SK-N-SH (cell line): ENCODE results near the gene CFTR.

Source experiments
- CHD2 ChIP-seq: fragments of 150-350 bp; IDR thresholded peaks from 2 replicates; pipeline ENCODE4 v1.6.1; 2018; ENCODE audit warnings: low read length; ENCODE audit not compliant: partially characterized antibody
- CTCF ChIP-seq: fragments of 200-600 bp; sonication (generic); IDR thresholded peaks from 2 replicates; pipeline ENCODE4 v1.6.1; 2017; ENCODE audit warnings: antibody characterized with exemption, mild to moderate bottlenecking, moderate library complexity
- FOXM1 ChIP-seq: IDR thresholded peaks from 2 replicates; pipeline ENCODE4 v1.4.0; 2012; ENCODE audit warnings: low read depth, mild to moderate bottlenecking
- GATA2 ChIP-seq: sonication (generic); formaldehyde crosslinking; IDR thresholded peaks from 2 replicates; pipeline ENCODE4 v1.5.0; 2020; ENCODE audit warnings: mild to moderate bottlenecking, missing genetic modification reagents
- MAX ChIP-seq: IDR thresholded peaks from 2 replicates; pipeline ENCODE4 v1.4.0; 2012; ENCODE audit warnings: low read depth
- PBX3 ChIP-seq: IDR thresholded peaks from 2 replicates; pipeline ENCODE4; 2012
- POLR2AphosphoS5 ChIP-seq: IDR thresholded peaks from 2 replicates; pipeline ENCODE4 v1.6.1; 2012; ENCODE audit warnings: low read depth, low read length
- RAD21 ChIP-seq: IDR thresholded peaks from 2 replicates; pipeline ENCODE4 v1.6.1; 2012; ENCODE audit warnings: mild to moderate bottlenecking, low read length
- RFX5 ChIP-seq: IDR thresholded peaks from 2 replicates; pipeline ENCODE4 v1.6.1; 2012; ENCODE audit warnings: mild to moderate bottlenecking, improper control_type of control experiment, low read length
- SIN3A ChIP-seq: IDR thresholded peaks from 2 replicates; pipeline ENCODE4 v1.6.1; 2012; ENCODE audit warnings: low read depth, mild to moderate bottlenecking, low read length, moderate library complexity, borderline replicate concordance
- SMC3 ChIP-seq: IDR thresholded peaks from 2 replicates; pipeline ENCODE4 v1.6.1; 2012; ENCODE audit warnings: low read depth, low read length, improper control_type of control experiment
- TCF12 ChIP-seq: IDR thresholded peaks from 2 replicates; pipeline ENCODE4 v1.4.0; 2012
- TEAD4 ChIP-seq: IDR thresholded peaks from 2 replicates; pipeline ENCODE4 v1.4.0; 2012; ENCODE audit warnings: mild to moderate bottlenecking, borderline replicate concordance; ENCODE audit not compliant: insufficient read depth
- TF ChIP-seq, protein P1 (sequence below): fragments of 150-350 bp; IDR thresholded peaks from 2 replicates; pipeline ENCODE4 v1.6.1; 2017; ENCODE audit warnings: antibody characterized with exemption, low read length, low read depth, borderline replicate concordance

DNA sequence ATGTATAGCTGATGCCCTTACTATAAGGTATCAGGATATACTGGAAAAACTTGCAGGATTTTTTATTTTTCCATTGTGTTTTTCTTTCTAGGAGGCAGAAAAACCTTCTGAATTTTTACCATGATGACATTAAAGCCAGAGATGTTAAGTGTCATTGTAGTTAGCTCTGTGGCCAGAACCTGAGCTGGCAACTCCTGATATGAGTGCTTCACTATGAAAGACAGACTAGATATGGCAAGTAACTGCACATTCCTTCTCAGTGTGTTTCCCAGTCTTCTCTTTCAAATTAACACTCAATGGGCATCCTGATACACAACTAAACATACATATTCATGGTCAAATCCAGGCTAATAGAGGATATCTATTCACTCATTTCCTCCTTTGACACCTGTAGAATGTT is 227.3 kb downstream of the CFTR start:
- TF ChIP-seq CTCF, result no peak
- TF ChIP-seq MAX, result no peak
- TF ChIP-seq FOXM1, result no peak
- no peak for TF ChIP-seq PBX3
- TF ChIP-seq CHD2, result no peak
- TF ChIP-seq TCF12, result no peak
- TF ChIP-seq TEAD4, result no peak
- no peak for TF ChIP-seq GATA2 (CRISPR knock-in tag)
- TF ChIP-seq RAD21, result no peak
- TF ChIP-seq, protein P1, sequence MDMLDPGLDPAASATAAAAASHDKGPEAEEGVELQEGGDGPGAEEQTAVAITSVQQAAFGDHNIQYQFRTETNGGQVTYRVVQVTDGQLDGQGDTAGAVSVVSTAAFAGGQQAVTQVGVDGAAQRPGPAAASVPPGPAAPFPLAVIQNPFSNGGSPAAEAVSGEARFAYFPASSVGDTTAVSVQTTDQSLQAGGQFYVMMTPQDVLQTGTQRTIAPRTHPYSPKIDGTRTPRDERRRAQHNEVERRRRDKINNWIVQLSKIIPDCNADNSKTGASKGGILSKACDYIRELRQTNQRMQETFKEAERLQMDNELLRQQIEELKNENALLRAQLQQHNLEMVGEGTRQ, result no peak
- TF ChIP-seq POLR2AphosphoS5, result no peak
- no peak for TF ChIP-seq RFX5
- TF ChIP-seq SIN3A, result no peak
- no peak for TF ChIP-seq SMC3
